ENCODE data around the gene LUC7L2.
"Not testable (repeated sequence)": the region's sequence is repeated elsewhere in the genome, so short reads cannot be mapped to it uniquely, and the experiment has no call there.

Gene LUC7L2

DNA sequence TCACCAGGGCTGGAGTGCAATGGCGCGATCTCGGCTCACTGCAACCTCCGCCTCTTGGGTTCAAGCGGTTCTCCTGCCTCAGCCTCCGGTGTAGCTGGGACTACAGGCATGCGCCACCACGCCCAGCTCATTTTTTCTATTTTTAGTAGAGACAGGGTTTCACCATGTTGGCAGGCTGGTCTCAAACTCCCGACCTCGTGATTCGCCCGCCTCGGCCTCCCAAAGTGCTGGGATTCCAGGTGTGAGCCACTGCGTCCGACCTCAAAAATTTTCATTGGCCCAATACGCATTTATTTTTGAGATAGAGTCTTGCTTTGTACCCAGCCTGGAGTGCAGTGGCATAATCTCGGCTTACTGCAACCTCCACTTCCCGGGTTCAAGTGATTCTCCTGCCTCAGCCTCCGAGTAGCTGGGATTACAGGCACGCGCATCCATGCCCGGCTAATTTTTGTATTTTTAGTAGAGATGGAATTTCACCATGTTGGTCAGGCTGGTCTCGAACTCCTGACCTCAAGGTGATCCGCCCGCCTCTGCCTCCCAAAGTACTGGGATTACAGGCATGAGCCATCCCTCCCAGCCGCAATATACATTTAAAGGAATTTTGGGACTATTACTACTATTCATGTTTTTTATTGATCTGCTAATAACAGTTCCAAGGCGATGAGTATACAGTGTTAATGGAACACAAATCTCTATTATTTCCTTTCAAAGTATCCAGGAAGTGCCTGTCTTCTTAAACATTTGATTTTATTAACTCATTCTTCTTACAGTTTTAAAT, 1.8 kb upstream of the LUC7L2 start:
- DNase-seq, result not testable (repeated sequence)

DNA sequence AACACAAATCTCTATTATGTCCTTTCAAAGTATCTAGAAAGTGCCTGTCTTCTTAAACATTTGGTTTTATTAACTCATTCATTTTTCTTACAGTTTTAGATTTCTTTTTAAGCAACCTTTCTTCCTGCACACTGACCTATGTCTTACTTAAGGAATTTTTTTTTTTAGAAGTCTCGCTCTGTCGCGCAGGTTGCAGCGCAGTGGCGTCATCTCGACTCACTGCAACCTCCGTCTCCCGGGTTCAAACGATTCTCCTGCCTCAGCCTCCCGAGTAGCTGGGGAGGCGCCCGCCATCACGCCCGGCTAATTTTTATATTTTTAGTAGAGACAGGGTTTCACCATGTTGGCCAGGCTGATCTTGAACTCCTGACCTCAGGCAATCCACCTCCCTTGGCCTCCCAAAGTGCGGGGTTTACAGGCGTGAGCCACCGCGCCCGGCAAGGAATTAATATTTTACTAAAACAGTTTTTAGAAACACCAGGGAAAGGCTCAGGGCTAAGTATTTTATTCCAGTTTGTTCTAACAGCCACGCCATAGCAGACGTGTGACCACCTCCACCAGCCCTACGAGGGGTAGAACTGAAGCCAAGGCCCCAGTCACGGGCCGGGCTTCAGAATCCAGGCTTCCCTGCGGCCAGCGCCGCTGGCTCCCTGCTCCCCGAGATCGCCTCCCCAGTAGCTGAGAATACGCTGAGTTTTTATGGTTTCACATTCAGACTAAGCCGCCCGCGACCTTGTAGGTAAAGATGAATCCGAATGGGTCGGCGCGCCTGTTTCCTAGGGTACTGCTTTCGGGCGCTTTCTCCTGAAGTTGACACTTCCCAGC, 941 bp upstream of the LUC7L2 start:
- no peak for DNase-seq

DNA sequence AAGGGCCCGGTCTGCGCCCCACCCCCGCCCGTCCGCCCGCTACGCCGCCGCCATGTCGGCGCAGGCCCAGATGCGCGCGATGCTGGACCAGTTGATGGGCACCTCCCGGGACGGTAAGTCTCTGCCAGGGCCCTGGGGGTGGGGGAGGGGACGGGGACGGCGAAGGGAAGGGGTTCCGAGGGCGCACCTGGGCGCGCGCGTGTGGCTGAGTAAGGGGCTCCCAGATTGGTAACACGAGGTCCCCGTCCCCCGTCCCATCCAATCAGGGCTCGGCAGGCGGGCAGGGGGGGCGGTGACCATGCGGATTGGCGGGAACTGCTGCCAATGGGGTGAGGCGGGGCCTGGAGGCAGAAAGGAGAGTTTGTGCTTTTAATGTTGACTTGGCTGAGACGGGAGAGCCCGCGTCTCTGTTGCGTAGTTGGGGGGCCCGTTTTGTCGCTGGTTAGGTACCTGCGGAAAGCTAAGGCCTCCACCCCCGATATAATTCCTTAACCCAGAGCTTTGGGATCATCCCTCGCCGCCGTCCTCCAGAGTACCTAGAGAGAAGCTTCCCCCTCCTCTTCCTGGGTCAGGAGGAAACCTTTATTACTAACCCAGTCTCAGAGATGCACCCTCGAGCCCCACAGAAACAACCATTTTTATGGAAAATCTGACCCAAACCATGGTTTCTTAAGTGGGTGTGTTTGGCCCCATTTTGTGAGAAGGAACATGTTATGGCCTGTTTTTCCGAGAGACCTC, 685 bp downstream of the LUC7L2 start:
- peak; percentile 83 for DNase-seq

DNA sequence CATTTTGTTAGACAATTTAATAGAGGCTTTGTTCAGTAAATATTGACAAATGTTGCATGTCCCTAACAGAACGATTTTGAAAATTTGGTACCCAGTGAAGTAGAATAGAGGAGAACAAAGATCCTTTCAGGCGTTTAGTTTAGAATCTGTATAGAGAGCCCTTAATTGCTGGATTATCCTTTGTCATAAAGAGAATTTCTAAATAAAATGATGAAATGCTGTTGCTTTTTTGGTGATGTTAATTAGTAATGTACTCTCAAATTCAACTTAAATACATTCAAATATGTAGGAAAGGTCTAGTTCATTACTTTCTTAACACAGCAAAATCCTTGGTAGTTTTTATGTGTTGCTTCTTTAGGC, 1.2 kb downstream of the LUC7L2 start:
- no peak for DNase-seq

DNA sequence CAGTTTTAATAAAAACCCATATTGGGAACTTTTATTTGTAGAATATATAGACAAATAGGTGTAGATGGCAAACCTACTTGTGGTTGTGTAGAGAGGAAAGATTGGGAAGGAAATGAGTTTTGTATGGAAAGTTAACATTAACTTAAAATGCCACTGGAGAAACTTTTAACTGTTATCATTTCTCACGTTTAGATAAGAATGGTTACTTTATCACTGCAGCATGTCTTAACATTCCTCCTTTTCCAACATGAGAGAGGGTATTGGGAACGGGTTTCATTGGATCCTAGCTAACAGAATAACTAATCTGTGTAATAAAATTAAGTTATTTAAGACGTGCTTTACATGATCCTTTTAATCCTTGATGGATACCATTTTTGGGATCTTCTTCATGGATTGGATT, 1.8 kb downstream of the LUC7L2 start:
- no peak for DNase-seq

DNA sequence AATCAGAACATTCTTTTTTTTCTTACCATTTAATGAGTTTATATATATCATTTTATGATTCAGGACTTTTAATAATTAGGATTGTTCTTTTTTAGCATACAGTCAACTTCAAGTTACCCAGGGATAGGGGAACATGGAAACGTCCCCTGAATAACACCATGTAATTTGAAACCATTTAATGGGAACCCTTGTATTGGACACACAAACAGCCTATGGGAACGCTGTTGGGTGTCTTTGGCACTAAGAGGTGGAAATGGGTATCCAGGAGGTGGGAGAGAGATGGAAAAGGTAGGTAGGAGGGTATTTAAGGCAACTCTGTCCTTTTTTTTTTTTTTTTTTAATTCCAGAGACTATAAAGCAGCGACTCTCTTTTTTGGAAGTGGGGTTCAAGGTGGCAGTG, 2.6 kb downstream of the LUC7L2 start:
- DNase-seq, result no peak

DNA sequence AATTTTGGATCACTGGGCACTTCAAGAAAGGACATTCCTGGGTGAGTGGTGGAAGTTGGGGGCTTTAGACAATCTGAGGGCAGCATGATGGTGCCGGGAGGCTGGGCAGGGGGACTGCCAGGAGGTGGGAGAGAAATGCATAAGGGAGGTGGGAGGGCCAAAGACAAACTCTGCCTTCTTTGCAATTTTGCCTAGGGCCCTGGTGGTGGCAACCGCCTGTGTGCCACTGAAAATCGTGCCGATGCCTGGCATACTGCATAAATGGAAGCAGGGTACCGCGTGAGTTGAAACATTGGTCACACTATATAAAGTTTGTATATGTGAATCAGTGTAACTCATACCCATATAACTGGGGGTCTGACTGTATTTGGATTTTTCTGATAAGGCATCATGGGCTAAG, 3.3 kb downstream of the LUC7L2 start:
- DNase-seq, result no peak

DNA sequence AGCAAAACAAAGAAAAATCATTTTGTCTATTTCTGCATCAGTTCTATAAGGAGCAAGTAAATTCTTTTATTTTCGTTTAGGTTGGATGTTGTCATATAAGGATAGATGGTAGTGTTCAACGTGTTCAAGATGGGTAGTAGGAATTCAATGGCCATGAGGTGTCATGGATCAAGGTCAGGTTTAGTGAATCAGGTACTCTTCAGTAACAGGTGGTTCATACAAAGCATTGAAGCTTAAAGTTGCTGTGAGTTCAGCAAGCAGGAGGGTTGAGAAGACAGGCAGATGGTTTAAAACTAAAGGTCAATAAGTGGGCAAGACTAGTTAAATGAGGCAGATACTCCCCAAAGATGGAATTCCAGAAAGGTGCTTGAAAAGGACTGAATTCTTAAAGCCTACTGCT, 5.6 kb downstream of the LUC7L2 start:
- no peak for DNase-seq

DNA sequence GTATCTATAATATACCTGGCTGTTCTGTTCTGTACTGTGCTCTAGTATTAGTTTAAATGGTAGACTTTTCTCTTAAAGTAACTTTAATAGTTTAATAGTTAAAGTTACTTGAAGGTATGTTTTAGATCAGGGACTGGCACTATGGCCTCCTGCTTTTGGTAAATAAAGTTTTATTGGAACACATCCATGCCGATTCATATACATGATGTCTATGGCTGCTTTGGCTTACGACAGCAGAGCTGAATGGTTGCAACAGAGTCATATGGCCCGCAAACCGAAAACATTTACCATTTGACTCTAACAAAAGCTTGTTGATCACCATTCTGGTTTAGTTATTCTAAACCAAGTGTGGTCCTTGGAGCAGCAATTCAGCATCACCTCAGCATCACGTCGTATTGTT, 6.7 kb downstream of the LUC7L2 start:
- no peak for DNase-seq

DNA sequence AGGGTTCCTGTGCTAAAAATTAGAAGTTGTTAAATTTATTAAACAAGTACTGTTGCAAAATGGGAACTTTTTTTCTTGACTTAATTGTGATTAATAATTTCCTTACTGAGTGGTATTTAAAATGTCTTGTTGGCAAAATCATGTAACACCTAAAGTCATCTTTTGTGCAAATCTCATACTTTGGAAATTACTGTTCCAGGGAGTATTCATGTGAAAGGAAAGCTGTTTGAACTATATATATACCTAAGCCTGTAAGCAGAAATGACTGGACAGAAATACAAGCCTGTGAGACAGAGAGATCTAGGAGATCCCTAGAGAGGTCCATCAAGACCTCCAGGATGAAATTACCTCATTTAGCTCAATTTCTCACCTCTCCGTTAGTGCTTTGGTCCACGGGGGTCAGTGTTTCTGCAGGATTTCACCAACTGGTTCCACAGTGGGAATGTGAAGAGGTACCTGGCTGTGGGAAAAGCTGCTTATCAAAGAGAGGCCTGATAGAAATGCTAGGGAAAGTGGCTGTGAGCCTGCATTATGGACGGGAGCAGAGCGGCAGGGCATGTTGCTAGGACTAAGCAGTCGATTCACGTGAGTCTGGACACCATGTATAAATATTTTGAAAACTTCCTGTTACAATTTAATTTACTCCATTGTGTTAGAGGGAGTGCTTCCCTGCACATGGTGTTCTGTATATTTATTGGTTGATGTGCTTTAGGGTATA, 7.9 kb downstream of the LUC7L2 start:
- no peak for DNase-seq

DNA sequence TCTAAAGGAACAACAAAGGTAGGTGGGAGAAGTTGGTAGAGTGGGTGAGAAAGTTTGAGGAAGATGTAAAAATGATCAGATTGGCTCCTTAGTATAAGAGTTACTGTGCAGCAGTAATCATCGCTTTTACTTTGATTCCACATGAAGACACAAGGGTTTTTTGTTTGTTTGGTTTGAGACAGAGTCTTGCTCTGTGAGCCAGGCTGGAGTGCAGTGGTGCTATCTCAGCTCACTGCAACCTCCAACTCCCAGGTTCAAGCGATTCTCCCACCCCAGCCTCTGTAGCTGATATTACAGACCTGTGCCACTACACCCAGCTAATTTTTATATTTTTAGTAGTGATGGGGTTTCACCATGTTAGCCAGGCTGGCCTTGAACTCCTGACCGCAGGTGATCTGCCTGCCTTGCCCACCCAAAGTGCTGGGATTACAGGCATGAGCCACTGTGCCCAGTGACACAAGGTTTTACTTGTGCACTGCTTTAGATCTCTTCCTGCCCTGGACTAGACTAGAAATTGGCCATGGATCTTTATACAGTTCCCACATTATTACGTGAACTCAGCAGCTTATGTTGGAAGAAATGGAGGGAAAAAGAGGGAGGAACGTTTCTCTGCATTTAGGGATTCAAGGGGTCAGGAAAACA, 10.7 kb downstream of the LUC7L2 start:
- no peak for DNase-seq

DNA sequence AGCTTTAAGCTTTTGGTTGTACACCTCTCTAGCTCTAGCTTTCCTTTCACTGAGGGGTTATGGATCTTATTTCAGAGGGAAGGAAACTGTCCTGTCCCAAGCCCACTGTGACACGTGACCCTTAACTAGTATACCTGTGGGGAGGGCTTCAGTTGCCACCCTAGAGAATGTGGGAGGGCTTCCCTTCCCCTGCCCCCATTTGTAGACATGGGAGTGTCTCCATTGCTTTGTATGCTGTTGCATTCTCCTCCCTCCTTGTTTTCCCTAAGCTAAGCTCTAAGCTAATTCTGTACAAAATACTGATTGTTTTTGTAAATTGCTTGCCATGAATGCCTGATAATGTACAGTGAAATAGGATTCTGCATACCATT, 11.2 kb downstream of the LUC7L2 start:
- DNase-seq, result no peak

DNA sequence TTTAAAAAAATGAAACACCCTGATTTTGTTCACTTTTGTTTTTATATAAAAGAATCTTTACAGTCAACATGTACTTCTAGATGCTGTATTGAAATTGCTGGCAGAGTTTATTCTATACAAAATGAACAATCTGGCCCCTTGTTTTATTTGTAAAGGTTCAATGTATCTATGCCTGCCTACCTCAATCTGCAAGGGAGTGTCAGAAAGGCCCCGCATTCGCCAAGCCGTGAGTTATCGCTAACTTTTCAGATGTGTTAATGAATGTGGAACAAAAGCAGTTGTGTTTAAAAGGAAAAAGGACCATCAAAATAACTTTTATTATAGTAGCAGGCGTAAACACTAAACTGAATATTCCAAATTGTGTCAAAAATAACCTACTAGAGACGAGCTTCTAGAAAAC, 14.6 kb downstream of the LUC7L2 start:
- DNase-seq, result no peak

DNA sequence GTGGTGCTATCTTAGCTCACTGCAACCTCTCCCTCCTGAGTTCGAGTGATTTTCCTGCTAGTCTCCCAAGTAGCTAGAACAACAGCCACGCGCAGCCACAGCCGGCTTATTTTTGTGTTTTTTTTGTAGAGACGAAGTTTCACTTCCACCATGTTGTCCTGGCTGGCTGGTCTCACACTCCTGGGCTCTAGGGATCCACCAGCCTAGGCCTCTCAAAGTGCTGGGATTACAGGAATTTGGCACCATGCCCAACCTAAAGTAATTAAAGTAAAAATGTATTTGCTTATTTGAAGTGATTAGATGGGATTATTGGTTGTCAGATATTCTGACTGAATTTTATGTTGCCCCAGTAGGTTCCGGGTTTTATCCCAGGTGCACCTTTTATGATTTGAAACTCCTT, 22.7 kb downstream of the LUC7L2 start:
- no peak for DNase-seq

DNA sequence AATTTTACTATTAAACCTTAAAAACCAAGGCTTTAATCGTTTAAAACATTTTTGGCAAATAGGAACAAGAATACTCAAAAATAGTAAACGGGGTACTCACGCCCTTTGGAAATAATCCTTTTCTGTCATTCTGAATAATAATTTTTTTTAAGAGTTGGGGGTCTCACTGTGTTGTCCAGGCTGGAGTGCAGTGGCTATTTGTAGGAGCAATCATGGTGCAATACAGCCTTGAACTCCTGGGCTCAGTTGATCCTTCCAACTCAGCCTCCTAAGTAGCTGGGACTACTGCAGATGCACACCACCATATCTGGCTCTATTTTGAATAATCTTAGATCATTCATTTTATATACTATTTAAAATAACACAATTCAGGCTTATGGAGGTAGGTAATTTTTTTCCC, 24.9 kb downstream of the LUC7L2 start:
- DNase-seq, result no peak

DNA sequence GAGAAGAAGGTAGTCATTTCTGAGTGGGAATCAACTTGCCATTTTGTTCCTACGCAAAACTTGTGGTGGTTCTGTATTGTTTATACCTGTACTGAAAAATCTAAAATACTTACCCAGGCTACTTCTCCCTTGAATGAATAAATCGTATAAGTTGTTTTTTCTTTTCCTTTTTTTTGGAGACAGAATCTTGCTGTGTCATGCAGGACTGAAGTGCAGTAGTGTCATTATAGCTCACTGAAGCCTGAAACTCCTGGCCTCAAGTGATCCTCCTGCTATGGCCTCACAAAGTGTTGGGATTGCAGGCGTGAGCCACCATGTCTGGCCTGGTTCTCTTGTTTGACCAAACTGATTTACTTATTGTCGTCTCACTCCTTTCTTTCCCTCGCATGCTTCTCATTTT, 27.9 kb downstream of the LUC7L2 start:
- no peak for DNase-seq

DNA sequence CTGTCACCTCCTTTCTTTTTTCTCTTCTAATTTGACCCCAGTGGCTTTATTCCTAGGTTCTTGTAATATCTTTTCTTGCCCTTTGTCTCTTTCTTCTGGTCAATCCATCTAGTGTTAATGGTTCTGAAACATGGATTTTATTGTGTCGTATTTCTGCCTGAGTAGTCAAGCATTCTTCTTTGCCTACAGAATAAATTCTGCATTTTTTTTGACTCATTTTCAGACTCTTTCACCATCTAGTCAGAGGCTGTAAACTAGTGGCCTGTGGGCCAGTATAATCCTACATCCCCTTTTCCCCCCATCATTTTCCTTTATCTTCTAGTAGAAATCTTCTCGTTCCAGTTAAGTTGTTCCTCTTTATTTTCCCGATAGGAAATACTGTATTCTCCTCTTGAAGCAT, 29.4 kb downstream of the LUC7L2 start:
- DNase-seq, result no peak

DNA sequence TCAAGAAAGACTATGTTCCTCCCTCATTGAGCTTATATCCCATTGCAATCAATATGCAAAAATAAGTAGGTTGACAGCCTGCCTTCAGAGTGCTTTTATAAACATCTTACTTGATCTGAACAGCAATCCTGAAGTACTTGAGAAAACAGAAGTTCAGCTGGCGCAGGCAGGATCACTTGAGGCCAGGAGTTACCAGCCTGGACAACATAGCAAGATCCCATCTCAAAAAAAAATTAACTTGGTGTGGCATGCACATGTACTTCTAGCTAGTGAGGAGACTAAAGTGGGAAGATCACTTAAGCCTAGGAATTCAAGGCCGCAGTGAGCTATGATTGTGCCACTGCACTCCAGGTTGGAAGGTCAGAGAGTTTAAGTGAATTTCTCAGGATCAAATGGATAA, 30.1 kb downstream of the LUC7L2 start:
- DNase-seq, result no peak

DNA sequence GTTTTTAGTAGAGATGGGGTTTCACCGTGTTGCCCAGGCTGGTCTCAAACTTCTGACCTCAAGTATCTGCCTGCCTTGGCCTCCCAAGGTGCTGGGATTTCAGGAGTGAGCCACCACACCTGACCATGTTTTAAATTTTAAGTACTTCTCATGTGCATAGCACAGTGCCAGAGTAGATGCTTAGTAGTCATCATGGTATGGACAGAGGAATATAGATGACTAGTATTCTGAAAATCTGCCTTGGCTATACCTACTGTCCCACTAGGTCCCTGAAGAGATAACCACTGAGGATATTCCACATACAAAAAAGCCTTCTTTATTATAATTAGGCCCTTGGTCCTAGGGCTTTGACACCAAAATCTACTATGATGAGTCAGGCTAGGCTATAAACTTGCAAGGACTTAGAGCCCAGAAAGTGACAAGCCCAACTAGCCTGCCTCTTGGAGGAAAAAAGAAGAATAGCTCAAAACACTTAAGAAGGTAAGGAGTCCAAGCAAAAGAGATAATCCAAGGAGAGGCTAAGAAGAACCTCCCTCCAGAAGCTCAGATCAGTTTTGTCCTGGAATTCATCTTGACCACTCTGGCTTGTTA, 34.0 kb downstream of the LUC7L2 start:
- no peak for DNase-seq

DNA sequence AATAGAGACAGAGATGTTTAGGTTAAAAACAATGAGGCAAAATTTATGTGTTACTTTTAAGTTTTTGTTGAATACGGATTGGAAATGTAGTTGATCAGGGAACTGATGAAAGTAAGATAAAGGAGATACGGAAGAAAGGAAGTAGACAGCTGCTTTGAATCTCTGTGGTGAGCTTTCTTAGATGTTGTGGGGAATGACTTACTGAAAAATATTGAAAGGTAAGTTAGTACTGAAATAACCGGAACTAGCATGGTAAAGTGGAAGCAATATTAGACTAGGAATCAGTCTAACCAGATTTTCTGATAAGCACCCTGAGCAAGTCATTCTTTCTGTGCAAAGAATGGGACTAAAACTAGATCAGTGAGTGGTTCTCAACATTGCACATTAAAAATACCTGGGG, 34.8 kb downstream of the LUC7L2 start:
- no peak for DNase-seq

DNA sequence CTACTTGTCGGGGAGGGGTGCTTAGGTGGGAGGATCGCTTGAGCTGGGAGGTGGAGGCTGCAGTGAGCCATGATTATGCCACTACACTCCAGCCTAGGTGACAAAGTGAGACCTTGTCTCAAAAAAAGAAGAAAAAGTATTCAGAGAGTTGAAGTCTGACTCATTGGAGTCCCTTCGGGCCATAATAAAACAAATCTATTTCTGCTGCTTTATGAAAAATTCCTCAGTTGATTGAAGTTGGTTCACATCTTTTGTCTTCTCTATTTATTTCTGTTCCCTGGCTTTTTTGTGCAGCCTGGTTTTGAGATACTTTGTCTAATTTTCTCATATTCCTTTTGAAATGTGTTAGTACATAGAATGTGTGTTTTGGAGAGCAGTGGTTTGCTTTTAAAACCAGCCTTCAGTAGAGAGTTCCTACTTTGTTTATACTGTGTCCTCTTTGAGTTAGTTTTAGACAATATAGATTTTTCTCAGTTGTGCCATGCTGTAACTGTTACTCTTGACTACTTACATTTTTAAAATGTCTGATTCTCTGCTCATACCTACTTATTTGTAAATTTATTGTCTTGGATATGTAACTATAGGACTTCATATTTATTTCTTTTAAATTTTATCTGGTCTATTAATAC, 36.7 kb downstream of the LUC7L2 start:
- no peak for DNase-seq

DNA sequence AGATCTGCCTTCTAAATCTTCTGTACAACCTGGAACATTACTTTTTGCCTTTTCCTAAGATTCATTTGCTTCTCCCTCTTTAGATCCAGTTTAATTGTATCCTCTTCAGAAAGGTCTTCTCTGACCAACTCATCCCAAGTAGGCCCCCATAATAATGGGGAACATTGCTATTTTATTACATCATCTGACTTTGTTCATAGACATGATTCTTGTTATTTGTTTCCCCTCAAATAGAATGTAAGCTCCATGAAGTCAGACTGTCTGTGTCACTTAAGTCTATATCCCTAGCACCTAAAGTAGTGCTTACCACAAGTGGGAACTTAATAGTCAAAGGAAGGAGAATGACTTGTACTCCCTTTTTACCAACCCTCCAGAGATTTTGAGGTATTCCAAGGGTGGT, 37.5 kb downstream of the LUC7L2 start:
- DNase-seq, result no peak

All from NCI-H187 treated with DMSO at 0.1 percent for 48 hours (cell line).